ENCODE data around the gene GNAT3.

DNA sequence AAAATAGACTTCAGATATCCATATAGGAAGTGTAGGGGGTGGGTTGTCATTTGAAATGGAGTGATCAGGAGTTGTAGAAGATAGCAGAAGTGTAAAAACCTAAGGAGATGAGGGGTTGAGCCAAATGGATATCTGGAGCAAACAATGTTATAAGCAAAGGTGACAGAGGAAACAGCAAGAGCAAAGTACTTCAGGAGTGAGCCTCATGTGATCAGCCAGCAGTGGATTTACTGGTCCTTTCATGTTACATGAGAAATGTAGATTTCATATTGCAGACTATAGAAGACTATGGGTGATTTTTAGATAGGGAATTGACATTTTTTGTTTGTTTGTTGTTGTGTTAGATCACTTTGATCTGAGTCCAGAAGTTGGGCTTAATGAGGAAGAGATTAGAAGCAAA is 47.7 kb downstream of the GNAT3 start:
- TF ChIP-seq, protein P1, sequence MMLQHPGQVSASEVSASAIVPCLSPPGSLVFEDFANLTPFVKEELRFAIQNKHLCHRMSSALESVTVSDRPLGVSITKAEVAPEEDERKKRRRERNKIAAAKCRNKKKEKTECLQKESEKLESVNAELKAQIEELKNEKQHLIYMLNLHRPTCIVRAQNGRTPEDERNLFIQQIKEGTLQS (IDR thresholded peaks at IDR 0.05) = no peak
- TF ChIP-seq CTCF (IDR thresholded peaks at IDR 0.05; ENCODE audit: low read depth, low read length, missing input control) = no peak
- TF ChIP-seq SP1 (IDR thresholded peaks at IDR 0.05) = no peak
- no peak for TF ChIP-seq YY1 (IDR thresholded peaks at IDR 0.05)
- TF ChIP-seq FOXA1 (IDR thresholded peaks at IDR 0.05) = no peak
- no peak for TF ChIP-seq RAD21 (IDR thresholded peaks at IDR 0.05)
- TF ChIP-seq, protein P2, sequence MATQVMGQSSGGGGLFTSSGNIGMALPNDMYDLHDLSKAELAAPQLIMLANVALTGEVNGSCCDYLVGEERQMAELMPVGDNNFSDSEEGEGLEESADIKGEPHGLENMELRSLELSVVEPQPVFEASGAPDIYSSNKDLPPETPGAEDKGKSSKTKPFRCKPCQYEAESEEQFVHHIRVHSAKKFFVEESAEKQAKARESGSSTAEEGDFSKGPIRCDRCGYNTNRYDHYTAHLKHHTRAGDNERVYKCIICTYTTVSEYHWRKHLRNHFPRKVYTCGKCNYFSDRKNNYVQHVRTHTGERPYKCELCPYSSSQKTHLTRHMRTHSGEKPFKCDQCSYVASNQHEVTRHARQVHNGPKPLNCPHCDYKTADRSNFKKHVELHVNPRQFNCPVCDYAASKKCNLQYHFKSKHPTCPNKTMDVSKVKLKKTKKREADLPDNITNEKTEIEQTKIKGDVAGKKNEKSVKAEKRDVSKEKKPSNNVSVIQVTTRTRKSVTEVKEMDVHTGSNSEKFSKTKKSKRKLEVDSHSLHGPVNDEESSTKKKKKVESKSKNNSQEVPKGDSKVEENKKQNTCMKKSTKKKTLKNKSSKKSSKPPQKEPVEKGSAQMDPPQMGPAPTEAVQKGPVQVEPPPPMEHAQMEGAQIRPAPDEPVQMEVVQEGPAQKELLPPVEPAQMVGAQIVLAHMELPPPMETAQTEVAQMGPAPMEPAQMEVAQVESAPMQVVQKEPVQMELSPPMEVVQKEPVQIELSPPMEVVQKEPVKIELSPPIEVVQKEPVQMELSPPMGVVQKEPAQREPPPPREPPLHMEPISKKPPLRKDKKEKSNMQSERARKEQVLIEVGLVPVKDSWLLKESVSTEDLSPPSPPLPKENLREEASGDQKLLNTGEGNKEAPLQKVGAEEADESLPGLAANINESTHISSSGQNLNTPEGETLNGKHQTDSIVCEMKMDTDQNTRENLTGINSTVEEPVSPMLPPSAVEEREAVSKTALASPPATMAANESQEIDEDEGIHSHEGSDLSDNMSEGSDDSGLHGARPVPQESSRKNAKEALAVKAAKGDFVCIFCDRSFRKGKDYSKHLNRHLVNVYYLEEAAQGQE (IDR thresholded peaks at IDR 0.05) = no peak
- no peak for TF ChIP-seq TAF1 (conservative IDR thresholded peaks at IDR 0.05)
- TF ChIP-seq RXRA (IDR thresholded peaks at IDR 0.05) = no peak

Measured in liver (tissue), 3 donors.